VCaP (cell line): Measurements from ENCODE around the gene ZNF592.
A peak's percentile ranks its signal among the peaks of the same experiment; 100 is the strongest.

Source experiments
- H3K27ac ChIP-seq: fragments of 450-650 bp; 2 replicates; pipeline ENCODE4 v1.5.1; 2017
- TF ChIP-seq, protein P1 (sequence below): fragments of 450-650 bp; conservative IDR thresholded peaks from 2 replicates; pipeline ENCODE4 v1.5.1; 2017; ENCODE audit warnings: mild to moderate bottlenecking, moderate library complexity

ZNF592 gene

DNA sequence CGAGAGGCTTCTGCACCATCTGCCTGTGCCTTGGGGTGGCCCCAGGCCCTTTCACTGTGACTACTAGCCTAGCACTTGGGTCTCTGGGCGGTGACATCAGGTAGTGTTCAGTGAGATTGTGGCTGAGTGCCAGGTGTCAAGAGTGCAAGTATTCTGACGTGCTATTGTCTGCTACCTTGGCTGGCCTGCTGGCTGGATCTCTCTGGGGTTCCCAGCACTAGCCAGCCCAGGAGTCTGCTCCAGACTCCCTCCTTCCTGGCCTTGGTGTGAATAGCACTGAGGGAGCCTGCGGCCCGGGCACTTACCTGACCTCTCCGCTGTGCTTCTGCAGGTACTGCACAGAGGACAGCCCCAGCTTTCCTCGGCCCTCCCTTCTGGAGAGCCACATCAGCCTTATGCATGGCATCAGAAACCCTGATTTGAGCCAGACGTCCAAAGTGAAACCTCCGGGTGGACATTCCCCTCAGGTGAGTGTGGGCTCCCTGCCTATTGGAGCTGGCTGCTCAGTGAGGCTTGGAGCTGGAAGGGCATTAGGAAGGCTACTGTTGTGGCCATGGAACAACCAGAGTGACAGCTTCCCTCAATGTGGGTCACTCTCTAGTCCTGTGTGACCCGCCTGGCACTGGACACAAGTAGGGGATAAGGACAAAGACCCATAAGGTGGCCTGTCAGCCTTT lies 51.3 kb downstream of the ZNF592 start:
- TF ChIP-seq, protein P1, sequence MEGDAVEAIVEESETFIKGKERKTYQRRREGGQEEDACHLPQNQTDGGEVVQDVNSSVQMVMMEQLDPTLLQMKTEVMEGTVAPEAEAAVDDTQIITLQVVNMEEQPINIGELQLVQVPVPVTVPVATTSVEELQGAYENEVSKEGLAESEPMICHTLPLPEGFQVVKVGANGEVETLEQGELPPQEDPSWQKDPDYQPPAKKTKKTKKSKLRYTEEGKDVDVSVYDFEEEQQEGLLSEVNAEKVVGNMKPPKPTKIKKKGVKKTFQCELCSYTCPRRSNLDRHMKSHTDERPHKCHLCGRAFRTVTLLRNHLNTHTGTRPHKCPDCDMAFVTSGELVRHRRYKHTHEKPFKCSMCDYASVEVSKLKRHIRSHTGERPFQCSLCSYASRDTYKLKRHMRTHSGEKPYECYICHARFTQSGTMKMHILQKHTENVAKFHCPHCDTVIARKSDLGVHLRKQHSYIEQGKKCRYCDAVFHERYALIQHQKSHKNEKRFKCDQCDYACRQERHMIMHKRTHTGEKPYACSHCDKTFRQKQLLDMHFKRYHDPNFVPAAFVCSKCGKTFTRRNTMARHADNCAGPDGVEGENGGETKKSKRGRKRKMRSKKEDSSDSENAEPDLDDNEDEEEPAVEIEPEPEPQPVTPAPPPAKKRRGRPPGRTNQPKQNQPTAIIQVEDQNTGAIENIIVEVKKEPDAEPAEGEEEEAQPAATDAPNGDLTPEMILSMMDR, result no peak

DNA sequence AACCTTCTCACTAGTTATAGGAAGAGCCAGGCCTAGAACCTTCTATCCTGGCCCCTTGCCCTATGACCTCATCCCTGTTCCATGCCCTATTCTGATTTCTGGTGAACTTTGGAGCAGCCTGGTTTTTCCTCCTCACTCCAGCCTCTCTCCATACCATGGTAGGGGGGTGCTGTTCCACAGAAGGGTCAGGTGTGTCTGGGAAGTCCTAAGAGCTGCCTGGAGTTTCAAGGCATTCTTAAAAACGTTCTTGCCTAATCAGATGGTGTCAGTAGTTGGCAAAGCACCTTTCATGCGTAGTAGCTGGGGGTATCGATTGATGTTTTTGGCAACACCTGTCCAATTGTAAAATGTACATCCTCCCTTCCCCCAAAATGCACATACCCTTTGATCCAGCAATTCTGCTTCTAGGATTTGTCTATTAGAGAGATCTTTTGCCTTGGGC lies 52.0 kb downstream of the ZNF592 start:
- H3K27ac ChIP-seq, result no peak overlapping the region
- TF ChIP-seq, protein P1, result no peak

More for the DNA sequence above, 51.3 kb downstream of the ZNF592 start:
- H3K27ac ChIP-seq, result no peak overlapping the region

DNA sequence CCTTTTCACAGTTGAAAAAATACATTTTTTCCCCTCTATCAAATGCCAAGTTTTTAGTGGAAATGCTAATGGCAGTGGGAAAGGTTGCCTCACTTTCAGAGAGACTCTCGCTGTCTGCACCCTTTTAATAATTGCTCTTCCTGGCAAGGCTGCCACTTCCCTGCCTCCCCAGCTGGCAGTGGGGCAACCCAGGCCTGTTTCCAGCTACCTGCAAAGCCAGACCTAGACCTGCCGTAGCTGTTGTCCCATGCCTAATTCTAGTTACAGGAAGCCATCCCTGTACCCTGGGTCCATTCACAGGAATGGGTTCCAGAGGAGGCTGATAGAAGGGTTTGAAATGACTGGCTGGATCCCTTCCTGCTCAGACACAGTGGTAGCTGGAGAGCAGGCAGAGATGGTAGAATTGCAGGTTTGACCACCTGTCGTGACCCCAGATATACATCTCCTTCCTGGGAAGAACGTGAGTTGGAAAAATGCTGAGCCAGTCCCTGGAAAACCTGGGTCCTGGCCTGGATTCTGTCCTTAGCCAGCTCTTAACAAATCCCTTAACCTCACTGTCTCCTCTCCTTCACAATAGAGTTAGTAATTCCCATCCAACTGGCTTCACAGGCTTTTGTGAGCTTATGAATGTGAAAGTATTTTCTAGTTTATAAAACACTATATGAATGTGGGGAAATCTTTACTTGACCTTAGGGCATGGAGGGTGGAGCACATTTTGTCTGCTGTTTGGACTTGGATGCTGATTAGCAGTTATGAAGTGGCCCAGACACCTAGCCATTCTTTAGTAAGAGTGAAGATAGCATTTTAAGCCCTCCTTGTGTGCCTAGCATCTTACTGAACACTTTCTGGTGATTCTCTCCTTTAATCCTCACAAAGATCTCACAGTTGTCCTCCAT lies 55.9 kb downstream of the ZNF592 start:
- H3K27ac ChIP-seq, result peak overlapping the region; percentile 60
- TF ChIP-seq, protein P1, result no peak

DNA sequence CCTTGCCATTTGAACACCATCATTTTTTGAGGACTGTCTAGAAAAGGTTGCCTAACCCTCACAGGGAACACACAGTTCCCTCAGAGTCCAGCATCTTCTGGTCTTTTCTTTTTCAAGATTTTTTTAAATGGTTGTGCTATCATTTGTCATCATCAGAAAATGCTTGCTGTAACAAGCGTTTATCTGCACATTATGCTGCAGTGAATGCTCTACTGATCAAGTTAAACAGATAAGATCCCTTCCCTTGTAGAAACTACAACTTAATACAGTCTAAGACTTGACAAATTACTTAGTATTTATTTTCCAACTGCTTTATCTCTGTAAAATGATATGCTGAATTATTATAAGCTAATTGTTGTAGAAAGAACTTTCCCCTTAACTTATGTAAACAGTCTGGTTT lies 56.8 kb downstream of the ZNF592 start:
- TF ChIP-seq, protein P1, result no peak
- H3K27ac ChIP-seq, result peak overlapping the region; percentile 60

DNA sequence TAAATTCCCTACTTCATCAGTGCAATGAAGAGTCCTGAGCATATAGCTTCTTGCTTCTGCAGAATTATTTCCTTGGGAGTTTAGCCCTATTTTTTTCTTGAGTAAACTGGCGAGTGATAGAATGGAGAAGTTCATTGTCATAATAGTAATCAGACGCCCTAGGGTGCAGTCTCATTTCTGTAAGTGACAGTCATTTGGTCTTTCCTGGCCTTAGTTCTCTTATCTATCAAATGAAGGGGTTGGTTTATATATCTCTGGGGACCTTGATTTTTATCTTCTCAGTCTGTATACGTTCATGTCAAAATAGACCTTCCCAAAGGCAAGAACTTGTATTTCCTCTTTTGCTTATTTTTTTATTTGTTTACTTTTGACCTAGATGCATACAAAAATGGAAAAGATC lies 58.8 kb downstream of the ZNF592 start:
- no peak overlapping the region for H3K27ac ChIP-seq
- TF ChIP-seq, protein P1, result no peak

DNA sequence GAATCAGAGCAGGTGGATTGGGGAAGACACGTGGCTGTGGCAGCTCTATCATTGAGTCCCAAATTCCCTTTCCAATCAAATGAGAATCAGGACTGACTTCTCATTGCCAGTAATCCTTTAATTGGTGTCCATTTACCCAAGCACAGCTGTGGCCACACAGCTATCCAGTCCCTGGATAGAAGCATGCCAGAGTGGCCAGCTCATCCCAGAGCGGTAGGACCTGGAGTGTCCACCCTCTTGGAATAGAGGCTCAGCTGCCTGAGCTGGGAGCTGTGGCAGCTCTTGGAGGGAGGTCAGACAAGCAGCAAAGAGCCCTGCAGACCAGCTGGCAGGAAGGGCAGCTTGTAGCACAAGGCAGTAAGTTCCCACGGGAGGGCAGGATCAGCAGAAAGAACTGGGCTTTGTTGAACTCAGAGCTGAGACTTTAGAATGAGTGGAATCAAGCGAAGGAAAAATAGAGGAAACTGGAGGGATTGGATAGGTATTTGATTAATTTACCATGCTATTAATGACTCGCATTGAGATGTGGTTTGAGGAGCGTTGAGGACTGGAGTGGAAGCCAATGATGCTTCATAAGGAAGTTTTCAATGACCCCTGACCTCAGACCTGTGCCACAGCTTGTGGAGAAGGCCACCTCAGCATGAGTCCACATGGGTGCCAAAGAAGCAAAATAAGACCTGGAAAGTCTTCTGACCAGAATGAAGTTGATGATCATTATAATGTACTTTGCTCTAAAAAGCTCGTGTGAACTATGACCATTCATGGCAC lies 61.9 kb downstream of the ZNF592 start:
- H3K27ac ChIP-seq, result no peak overlapping the region
- TF ChIP-seq, protein P1, result no peak

DNA sequence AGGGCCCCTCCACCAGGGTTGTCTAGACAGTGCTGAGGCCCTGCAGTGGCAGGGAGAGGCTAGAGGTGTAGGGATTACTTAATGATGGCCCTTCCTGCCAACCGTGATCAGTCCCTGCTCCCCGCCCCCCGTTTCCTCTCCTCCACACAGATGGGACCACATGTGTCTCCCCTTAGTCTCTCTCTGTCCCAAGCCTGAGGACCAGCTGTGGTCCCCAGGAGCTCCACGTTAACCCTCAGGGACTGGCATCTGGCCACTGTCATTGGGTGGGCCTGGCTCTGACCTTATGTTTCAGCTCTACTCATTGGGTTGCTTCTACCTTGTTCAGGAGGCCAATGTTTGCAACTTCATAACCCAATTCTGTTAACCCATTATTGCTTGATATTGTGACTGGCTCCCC lies 62.8 kb downstream of the ZNF592 start:
- no peak overlapping the region for H3K27ac ChIP-seq

More for the DNA sequence above, 62.8 kb downstream of the ZNF592 start:
- TF ChIP-seq, protein P1, result no peak
